Activated CD8-positive, alpha-beta memory T cell treated with anti-CD3 and anti-CD28 coated beads for 1 hour (primary cell): ENCODE measurements around the gene ABCA13.

Source experiments
- DNase-seq, 2 donors: peaks; one replicate each; pipeline ENCODE4 v3.0.0-alpha.2; 2020; ENCODE audit warnings: low read depth in 1 of 2; ENCODE audit errors: extremely low read depth in 1 of 2

The ABCA13 gene

DNA sequence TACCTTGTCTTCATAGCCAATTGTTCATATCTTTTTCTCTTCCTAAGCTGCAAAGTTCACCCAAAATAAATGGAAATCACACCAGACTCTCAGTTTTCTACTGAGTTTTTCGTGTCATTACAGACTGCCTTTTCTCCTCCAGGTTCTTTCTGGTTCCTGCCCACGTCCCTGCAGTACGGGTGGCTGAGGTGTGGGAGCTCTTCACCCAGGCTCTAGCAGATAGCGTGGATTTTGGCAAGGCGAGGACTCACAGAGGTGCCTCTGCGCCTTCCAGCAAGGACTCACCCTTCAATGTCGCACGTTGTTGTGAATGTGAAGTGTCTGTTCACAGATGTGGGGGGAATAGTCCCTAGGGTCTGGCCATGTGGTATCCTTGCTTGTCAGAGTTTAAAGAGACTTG lies 71.6 kb downstream of the ABCA13 start:
- DNase-seq = no peak

DNA sequence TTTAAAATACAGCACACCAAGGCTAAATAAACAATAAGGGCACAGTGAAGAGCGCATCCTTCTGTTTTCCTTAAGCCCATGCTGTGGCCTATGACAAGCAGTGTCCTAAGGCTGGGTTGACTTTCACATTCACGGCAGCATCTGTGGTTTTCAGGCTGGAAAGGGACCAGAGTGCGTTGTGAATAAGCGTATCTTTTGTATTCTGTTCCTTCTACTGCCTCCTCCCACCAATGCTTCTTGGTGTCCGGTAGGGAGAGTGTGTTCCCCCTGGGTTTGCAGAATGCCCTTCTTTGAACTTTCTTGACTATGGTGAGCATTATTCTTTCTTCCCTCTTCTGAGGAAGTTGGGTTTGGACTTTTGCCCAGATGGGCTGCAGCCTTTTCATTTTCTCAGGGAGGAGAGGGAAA lies 73.6 kb downstream of the ABCA13 start:
- DNase-seq = no peak

DNA sequence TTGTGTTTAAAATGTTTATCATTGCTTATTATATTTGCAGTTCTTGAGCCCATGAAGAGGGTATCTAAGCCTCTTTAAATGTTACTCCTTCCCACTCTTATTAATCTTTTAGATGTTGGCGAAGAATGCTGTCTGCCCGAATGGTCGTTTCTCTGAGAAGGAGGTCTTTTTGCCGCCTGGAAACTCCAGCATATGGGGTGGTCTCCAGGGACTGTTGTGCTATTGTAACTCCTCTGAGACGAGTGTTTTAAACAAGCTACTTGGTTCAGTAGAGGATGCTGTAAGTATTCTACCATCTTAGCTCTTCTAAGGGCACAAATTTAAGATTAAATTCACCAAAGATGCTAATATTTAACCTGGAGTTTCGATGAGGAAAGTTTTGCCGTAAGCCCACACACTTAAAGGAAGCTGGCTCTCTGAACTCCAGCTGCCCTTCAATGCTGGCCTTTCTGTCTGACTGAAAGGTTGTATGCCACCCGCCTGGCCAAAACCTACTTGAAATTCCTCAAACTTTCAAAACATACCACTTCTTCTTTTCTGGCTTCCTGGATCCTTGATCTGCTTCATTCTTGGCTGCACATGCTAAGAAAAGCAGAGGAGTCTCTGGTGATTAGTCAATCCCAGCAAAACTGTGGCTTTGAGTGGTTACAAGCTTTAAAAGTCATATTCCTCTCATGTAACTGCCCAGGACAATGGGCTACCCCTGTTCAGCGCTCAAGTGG lies 74.7 kb downstream of the ABCA13 start:
- no peak for DNase-seq

DNA sequence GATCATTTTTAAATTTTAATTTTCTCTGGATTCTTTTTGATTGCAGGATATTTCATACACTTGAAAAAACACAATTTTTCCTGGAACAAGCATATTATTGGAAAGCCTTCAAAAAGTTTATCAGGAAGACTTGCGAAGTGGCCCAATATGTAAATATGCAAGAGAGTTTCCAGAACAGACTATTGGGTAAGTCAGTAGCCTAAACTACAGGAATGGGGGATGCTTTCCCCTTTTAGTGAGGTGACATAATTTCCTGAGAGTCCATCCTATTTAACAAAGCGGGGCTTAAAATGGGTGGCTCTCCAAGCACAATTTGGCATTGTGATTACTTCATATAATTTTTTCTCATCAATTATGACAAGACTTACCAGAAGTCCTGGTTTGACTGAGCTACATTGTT lies 77.9 kb downstream of the ABCA13 start:
- DNase-seq = no peak

DNA sequence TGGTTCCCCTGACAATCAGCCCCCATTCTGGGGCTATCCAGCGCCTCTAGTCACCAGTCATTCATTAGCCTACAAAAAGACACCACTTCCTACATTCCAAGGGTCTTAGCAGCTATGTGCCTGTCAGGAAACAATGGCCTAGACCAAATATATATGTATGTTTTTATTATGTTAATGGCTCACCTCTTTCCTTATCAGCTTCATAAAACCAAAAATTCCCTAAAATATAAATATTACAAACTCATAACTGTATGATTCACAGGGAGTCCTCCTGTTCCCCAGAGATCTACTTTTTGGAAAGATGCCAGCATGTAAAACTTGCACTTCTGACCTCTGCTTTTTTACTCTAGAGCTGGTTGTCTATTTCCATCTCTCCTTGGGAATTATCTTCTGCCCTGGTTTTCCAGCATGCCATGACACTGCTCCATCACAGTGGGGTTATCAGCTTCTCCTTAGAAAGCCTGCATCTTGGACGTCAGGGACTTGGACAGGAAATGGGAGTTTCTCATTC lies 79.2 kb downstream of the ABCA13 start:
- DNase-seq = no peak

DNA sequence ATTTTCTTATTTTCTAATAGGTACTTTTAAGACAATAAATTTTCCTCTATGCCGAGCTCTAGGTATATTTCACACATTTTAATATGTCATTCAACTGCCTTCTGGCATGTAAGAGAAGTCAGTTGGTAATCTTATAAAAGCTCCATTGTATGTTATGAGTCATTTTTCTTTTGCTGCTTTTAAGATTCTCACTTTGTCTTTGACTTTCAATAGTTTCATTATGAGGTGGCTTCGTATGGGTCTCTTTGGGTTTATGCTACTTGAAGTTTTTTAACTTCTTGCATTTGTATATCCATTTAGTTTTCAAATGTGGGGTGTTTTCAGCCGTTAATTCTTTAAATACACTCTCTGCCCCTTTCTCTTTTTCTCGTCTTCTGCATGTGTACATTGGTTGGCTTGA lies 80.5 kb downstream of the ABCA13 start:
- DNase-seq = no peak

DNA sequence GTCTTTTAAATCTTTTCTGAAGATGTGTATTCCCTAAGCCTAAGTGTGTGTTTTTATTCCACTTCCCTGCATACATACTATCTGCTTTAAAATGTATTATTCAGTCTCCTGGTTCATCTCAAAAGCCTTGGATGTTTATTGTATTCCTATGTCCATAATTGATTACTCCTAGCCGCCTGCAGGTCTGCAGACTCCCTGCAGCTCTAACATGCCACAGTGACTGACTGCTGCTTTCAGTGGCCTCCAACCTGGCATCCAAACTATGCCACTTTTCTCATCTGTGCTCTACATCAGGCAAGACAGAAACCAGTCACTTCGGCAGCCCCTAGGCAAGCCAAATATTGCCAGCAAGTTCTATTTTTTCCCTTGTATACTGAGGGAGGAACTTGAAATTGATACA lies 81.7 kb downstream of the ABCA13 start:
- no peak for DNase-seq

DNA sequence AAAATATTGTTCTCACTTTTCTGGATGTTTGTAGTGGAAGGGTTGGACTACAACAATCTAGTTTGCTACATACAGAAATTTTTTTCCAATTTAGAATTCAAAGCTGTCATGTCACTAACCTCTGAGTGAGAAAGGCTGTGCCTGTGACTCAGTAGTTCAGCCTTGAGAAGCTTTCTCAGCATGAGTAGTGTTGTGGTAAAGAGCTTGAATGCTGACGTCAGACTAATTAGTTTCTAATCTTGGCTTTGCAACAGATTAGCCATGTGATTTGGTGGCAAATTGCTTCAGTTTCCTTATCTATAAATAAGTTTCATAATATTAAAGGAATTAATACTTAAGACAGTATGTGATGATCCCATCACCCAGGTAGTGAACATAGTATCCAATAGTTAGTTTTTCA lies 83.8 kb downstream of the ABCA13 start:
- no peak for DNase-seq

DNA sequence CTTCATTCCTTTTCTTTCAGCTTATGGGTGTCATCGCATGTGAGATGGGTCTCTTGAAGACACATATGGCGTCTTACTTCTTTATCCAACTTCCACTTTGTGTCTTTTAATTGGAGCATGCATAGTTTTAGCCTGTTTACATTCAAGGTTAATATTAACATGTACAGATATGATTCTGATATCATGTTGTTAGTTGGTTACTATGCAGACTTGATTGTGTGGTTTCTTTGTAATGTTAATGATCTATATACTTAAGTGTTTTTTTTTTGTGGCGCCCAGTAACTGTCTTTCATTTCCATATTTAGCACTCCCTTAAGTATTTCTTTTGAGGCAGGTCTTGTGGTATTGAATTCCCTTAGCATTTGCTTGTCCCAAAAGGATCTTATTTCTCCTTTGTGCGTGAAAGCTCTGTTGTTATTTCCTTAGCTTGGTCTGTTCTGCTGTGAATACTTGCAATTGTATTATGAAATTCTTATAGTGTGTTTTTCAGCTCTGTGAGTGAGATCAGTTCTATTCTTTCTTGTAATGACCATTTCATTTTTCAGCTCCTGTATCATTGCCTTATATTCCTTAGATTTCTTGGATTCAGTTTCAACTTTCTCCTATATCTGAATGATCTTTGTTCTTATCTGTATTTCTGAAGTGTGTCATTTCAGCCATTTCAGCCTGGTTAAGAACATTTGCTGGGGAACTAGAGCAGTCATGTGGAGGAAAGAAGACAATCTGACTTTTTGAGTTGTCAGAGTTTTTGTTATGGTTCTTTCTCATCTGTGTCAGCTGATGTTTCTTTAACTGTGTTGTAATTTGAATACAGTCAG lies 88.4 kb downstream of the ABCA13 start:
- DNase-seq = no peak

DNA sequence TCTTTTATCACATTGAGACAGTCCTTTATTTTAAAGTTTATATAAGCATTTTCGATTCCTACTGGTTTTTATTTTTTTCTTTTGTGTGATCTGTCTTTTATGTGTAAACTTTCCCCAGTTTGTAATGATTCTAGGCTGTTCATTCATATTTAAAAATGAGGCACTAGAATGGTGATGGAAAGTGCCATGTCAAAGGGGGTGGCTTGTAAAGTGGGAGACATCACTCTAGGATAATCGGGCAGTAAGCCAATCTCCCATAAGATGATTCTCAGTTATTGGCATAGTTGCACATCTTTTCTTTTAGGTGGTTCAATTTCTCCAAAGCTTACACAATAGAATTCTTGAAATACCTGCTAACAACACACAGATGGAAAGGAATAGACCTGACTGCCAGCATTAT lies 90.4 kb downstream of the ABCA13 start:
- DNase-seq = no peak

DNA sequence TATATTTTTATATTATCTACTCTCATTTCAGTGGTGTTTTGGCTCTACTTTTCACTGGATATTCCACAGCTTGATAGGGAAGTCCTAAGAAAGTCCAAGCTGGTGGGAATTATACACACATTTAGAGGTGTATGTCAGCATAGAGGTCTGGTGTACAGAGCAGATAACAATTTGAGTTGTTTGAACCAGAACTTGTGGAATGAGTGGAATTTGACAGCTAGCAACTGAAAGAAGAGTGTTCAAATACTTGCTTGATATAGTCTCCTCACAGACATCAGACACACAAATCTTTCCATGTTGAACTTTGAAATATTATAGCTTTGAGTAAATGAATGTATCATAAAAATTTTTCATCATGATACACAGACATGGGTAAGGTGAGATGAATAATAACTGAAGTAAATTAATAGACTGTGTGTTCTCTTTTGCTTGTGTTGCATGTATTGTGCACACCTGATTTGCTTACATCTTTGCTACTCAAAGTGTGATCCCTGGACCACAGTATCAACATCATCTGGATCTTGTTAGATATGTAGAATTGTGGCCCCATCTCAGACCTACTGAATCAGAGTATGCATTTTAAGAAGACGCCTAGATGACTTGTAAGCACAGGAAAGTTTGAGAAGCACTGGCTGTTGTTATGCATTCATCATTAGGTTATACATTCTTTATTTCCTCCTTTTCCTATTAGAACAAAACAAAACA lies 91.5 kb downstream of the ABCA13 start:
- no peak for DNase-seq

DNA sequence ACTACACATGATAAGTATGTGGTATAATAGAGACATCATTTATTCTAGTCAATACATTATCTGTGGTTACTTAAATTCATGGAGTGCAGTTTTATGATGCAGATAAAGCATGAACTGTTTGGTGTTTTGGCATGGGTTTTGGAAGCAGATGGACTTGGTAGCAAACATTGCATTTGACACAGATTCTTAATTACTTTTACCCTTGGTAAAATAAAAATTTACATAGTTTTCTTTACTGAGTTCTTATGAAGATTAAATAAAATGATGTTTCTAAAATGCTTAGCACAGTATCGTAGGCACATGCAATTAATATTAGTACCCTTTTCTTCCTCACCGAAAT lies 92.0 kb downstream of the ABCA13 start:
- no peak for DNase-seq

DNA sequence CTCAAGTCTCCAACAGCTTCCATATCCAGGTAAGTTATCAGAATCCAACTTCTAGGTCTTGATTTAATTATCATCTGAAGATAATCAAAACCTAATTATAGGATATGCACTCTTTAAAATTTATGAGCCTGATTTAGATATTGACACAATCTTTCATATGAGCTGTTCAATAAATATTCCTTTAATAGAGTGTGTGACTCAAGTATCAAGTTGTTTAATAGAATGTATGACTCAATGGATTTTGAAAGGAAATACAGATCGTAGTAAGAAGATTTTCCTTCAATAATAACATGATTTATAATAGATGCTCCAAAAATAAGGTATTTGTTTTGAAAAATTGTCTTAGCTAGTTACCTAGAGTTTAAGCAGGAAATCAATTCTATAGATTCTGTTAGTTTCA lies 97.8 kb downstream of the ABCA13 start:
- no peak for DNase-seq

DNA sequence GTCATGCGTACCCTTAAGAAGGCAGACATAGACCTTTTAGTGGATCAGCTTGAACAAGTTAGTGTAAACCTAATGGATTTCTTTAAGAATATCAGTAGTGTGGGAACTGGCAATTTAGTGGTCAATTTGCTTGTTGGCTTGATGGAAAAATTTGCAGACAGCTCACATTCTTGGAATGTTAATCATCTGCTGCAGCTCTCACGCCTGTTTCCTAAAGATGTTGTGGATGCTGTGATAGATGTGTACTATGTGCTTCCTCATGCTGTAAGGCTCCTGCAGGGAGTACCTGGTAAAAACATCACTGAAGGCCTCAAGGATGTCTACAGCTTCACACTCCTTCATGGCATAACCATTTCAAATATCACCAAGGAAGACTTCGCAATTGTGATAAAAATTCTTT lies 103.4 kb downstream of the ABCA13 start:
- no peak for DNase-seq

DNA sequence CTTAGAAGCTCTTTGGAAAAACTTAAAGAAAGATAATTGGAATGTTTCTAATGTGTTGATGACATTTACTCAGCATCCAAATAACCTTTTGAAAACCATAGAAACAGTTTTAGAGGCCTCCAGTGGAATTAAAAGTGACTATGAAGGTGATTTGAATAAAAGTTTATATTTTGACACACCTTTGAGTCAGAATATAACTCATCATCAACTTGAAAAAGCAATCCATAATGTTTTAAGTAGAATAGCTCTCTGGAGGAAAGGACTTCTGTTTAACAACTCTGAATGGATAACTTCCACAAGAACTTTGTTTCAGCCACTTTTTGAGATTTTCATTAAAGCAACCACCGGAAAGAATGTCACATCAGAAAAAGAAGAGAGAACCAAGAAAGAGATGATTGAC lies 108.2 kb downstream of the ABCA13 start:
- no peak for DNase-seq

DNA sequence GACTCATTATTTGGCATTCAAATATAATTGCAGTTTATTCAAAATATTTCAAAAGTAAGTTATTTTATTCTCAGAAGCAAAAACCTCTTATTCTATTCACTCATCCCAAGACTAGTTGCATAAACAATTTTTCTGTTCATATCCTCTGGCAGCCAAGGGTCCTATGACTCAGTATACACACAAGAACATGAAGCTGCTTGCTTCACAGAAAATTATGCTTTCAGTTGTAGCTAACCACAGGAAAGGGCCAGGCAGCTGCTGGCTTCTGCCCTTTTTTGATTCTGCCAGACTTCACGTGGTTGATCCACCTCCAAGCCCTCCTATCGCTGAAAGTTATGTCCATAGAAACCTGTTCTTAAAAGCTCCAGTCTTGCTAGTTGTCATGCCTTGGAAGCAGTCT lies 108.8 kb downstream of the ABCA13 start:
- DNase-seq = no peak

DNA sequence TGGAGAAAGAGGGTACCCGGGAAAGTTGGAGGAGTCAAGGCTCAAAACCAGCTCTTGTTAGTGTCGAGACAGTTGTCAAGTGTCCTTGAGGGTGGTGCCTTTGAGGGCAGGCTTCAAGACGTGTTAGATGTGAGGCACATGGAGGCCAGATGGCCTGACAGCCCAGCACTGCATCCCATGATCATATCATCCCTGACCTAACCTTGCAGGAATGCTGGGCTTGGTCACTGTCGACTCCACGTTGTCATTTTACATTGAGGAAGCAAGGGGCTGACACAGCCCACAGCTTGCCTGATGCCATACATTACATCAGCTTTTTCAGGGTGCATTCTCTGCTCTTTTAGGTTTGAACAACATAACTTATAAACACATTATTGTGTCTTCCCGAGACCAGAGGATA lies 114.1 kb downstream of the ABCA13 start:
- no peak for DNase-seq

DNA sequence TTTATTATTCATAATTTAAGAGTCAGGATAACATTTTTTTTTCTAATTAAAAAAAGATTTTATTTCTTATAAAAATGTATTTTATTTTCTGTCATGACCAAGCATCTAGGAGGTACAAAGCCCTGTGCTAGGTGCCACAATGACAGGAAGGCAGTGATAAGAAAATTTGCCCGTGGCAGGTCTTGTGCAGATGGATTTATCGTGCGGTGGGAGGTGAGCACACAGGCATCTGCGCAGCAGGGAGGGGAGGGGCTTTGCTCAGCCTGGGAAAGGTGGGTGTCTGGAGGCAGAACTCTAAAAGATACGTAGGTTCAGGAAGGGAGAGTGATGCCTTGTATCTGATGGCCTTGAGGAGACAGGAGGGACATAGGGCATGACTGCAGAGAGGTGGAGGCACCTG lies 115.6 kb downstream of the ABCA13 start:
- no peak for DNase-seq

DNA sequence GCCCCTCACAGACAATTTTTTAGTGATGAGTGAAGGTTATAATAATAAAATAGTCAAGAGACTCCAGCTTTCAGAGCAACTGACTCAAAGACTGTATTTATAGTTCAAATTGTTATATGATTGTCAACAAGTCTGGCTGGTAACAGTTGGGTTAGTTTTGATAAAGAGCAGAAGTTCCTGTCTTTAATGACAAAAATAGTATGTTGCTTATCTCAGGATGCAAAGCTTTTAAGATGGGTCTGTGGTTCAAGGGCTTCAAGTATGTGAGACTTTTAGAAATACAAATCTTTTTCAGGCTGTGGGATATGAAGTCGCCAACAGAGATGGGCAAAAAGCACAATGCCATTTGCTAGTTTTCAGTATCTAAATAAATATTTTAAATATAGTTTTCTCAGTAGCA lies 118.4 kb downstream of the ABCA13 start:
- DNase-seq = no peak

DNA sequence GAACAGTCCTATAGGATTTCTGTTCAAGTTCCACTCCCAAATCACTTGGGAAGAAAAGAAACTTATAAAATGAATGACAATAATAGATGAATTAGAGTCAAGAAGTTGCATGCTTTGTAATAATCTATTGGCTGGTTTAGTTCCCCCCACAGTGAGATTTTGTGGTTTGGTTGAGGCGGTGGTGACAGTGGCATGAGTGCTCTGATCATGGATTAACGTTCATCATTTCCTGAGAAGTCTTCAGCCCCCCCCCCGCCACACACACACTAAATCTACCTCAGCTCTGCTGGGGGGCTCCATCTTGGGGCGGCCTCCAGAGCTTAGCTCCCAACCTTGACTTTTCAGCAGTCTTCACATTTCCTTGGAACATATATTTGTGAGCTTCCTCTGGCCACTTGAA lies 121.7 kb downstream of the ABCA13 start:
- DNase-seq = no peak

DNA sequence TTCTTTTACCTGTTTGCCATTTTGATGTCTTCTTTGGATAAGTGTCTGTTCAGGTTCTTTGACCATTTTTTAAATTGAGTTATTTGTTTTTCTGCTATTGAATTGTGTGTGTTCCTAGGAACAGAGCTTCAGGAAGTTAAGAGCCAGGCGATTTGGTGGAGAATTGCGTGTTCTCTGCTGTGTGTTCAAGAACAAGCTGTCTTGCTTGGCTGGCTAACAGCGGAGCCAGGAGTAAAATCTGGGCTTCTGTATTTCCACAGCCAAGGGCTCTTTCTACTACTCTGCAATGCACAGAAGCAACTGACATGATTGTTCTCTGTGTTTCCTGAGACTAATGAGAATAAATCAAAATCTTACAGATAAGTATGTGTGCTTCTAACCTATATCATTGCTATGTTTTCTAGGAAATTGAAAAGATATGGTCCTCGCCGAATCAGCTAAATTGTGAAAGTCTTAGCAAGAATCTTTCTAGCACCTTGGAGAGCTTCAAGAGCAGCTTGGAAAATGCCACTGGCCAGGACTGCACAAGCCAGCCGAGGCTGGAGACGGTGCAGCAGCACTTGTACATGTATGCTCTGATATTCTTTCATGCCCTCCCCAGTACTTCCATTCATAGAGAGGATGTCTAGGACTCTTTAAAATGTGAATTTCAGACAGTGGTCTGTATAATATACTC lies 124.2 kb downstream of the ABCA13 start:
- DNase-seq = no peak
